Measurements from ENCODE around the gene TPGS1. TPM values are rescaled to one million over a fixed set of nuclear protein-coding genes. Genes with fewer than 3 reads are reported as not detected.

Gene TPGS1
- total and polyA plus RNA-seq, 2 donors (not counting 1 experiment from before 2014, with no cell fraction given): 8.1 to 33.8 TPM

- Mint-ChIP-seq H3K4me1 (no peaks in the 10 kb centered on the region), H3K9me3 (ENCODE audit: insufficient read depth) (no peaks in the 10 kb centered on the region), H3K27me3 (peaks cover 6% of the 10 kb centered on the region), H3K4me3 (no peak overlapping the region), H3K27ac (no peak overlapping the region)
- H3K4me2 ChIP-seq (replicated peaks; ENCODE audit: low read depth, low read length, poor library complexity, severe bottlenecking): no peak overlapping the region
- H3K27me3 ChIP-seq (replicated peaks in 1 of 4; ENCODE audit: control extremely low read depth in 1 of 4, control insufficient read depth in 3 of 4, insufficient read depth in 4 of 4, low read length in 3 of 4): peaks cover 0 to 4% (median 0%) of the 10 kb centered on the region in 4 experiments
- H3K9ac ChIP-seq (ENCODE audit: low read length): no peak overlapping the region
- WGBS (ENCODE audit: insufficient coverage): 97% methylated on average over 11 of the region's 12 CpGs
- no peak overlapping the region for H2AFZ ChIP-seq (ENCODE audit: insufficient read depth, low read depth, low read length, poor library complexity, severe bottlenecking)
- peaks cover 0 to 8% (median 0%) of the 10 kb centered on the region in 3 donors for H3K9me3 ChIP-seq (ENCODE audit: control extremely low read depth in 1 of 3, control insufficient read depth in 2 of 3, insufficient read depth in 1 of 3, low read length in 2 of 3)
- H3K4me3 ChIP-seq (ENCODE audit: control extremely low read depth in 1 of 5, extremely low read depth in 1 of 5, insufficient read depth in 1 of 5, low read depth in 2 of 5, low read length in 4 of 5): no peak overlapping the region
- no peak for TF ChIP-seq CTCF (IDR thresholded peaks at IDR 0.05)
- intact Hi-C loops (cut with micrococcal nuclease): no loop called here
- POLR2A ChIA-PET: no interaction called here
- H3K27ac ChIP-seq (ENCODE audit: low read length in 2 of 2): no peak overlapping the region
- H3K36me3 ChIP-seq (replicated peaks in 1 of 2; ENCODE audit: control extremely low read depth in 1 of 2, control insufficient read depth in 1 of 2, extremely low read depth in 1 of 2, insufficient read depth in 2 of 2, low read length in 1 of 2): no peaks in the 10 kb centered on the region
- ATAC-seq (ENCODE audit: low read depth) (no peak), DNase-seq (no peak)
- H3K79me2 ChIP-seq (ENCODE audit: control insufficient read depth, insufficient read depth, low read length): no peaks in the 10 kb centered on the region
- H4K20me1 ChIP-seq (ENCODE audit: control insufficient read depth, insufficient read depth, low read length, poor library complexity, severe bottlenecking): no peaks in the 10 kb centered on the region
- H3K4me1 ChIP-seq (ENCODE audit: control insufficient read depth in 2 of 2, insufficient read depth in 2 of 2, low read length in 2 of 2): no peaks in the 10 kb centered on the region
- CTCF ChIA-PET: interaction anchor here (0.7 kb wide), 1 partner anchor 12 kb away, joined by 3 read pairs; no protein-coding TSS in a partner anchor
Observed at GRCh38 chr19:522726-523125, 15.4 kb downstream of the TPGS1 start.

GRCh38 chr19:524062-524674 is 16.9 kb downstream of the TPGS1 start:
- H3K4me1 ChIP-seq (ENCODE audit: control insufficient read depth in 2 of 2, insufficient read depth in 2 of 2, low read length in 2 of 2): no peaks in the 10 kb centered on the region
- no peak for ATAC-seq (ENCODE audit: low read depth)
- intact Hi-C loops (cut with micrococcal nuclease): no loop called here
- WGBS (ENCODE audit: insufficient coverage): 83% methylated on average over 29 of the region's 29 CpGs
- TF ChIP-seq CTCF (IDR thresholded peaks at IDR 0.05): no peak
- TF ChIP-seq EZH2 (IDR thresholded peaks at IDR 0.05; ENCODE audit: borderline replicate concordance, insufficient read depth, low read depth, low read length, poor library complexity, severe bottlenecking): no peak
- peaks cover 0 to 13% (median 0%) of the 10 kb centered on the region in 3 donors for H3K9me3 ChIP-seq (ENCODE audit: control extremely low read depth in 1 of 3, control insufficient read depth in 2 of 3, insufficient read depth in 1 of 3, low read length in 2 of 3)
- Mint-ChIP-seq H3K9me3 (ENCODE audit: insufficient read depth) (no peaks in the 10 kb centered on the region), H3K27me3 (peaks cover 9% of the 10 kb centered on the region), H3K4me1 (no peaks in the 10 kb centered on the region), H3K27ac (no peak overlapping the region), H3K4me3 (no peak overlapping the region)
- no peak overlapping the region for H3K9ac ChIP-seq (ENCODE audit: low read length)
- no peaks in the 10 kb centered on the region for H4K20me1 ChIP-seq (ENCODE audit: control insufficient read depth, insufficient read depth, low read length, poor library complexity, severe bottlenecking)
- H2AFZ ChIP-seq (ENCODE audit: insufficient read depth, low read depth, low read length, poor library complexity, severe bottlenecking): no peak overlapping the region
- H3K27ac ChIP-seq (ENCODE audit: low read length in 2 of 2): no peak overlapping the region
- ChIA-PET POLR2A (interaction anchor here (0.7 kb wide), 1 partner anchor 7 kb away, joined by 6 read pairs; the partner anchor contains the start of gene CDC34), CTCF (interaction anchor here (1.1 kb wide), 1 partner anchor 13 kb away, joined by 5 read pairs; no protein-coding TSS in a partner anchor)
- H3K4me2 ChIP-seq (replicated peaks; ENCODE audit: low read depth, low read length, poor library complexity, severe bottlenecking): no peak overlapping the region
- peaks cover 0 to 4% (median 0%) of the 10 kb centered on the region in 4 experiments for H3K27me3 ChIP-seq (replicated peaks in 1 of 4; ENCODE audit: control extremely low read depth in 1 of 4, control insufficient read depth in 3 of 4, insufficient read depth in 4 of 4, low read length in 3 of 4)
- no peak overlapping the region for H3K4me3 ChIP-seq (ENCODE audit: control extremely low read depth in 1 of 5, extremely low read depth in 1 of 5, insufficient read depth in 1 of 5, low read depth in 2 of 5, low read length in 4 of 5)
- H3K36me3 ChIP-seq (replicated peaks in 1 of 2; ENCODE audit: control extremely low read depth in 1 of 2, control insufficient read depth in 1 of 2, extremely low read depth in 1 of 2, insufficient read depth in 2 of 2, low read length in 1 of 2): no peaks in the 10 kb centered on the region
- no peak for DNase-seq
- H3K79me2 ChIP-seq (ENCODE audit: control insufficient read depth, insufficient read depth, low read length): no peaks in the 10 kb centered on the region
